HG03520 (cell line): ENCODE measurements around the gene AGXT.

ENCODE experiments used
- ATAC-seq: cut with Tn5 transposase; IDR thresholded peaks from one replicate; pipeline ENCODE4 v1.9.1; 2021; ENCODE audit warnings: mild to moderate bottlenecking, moderate library complexity; ENCODE audit not compliant: unreplicated experiment

AGXT gene

DNA sequence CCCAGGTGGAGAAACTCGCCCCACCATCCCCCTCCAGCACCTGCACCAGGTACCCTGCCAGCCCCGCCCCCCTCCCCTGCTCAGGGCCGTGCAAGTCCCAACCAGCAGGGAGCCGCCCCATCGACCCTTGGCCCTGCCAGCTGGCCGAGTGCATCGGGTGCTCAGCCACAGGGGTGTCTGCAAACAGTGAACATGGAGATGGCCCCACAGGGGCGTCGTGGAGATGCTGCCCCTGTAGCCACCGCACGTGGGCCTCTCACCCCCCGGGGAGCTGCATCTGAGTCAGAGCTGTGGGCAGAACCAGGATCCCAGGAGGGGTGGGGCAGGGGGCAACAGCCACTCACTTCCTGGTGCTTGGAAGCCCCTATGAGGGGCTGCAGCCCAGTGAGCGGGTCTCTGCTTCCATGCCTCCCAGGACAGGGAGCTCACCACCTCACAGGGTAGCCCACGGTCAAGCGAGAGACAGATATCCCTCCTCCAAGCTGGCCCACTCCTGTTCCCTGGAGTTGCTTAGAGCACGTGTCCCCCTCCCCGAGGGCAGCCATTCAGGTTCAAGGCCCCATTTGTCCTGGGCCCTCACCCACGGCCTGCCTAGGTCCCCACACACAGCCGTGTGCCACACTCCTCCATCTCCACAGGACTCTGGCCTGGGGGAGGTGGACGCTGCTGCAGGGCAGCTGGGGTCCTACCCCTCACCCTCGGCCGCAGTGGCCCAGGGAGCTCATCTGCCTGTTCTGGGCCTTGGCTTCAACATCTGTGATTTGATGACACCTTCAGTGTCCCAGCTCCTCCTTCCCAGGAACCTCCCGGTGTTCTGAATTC lies 28.5 kb downstream of the AGXT start:
- ATAC-seq: no peak

DNA sequence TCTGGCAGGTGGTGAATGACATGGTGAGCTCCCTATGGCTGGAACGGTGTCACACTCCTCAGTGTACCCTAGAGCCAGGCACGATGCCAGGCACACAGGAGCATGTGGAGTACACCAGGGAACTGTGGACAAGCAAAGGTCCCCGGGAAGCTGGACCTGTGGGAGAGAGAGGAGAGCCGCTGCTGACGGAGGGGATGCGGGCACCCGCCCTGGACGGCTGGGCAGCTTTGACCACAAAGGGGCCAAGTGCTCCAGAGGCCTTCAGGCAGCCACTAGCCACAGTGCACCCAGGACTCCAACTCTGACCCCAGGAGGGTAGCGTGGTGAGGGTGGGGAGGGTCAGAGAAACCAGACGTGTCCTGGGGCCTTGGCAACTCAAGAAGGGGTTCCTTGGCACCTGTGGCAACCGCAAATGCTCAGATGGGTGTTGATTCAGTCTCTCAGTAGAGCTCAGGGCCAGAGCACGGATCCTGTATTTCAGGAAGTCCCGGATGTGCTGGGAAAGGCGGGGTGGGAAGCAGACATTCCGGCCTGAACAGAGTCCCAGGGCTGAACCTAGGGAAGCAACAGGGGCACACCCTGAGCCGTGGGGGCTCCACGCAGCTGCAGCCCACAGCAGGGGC lies 29.6 kb downstream of the AGXT start:
- no peak for ATAC-seq

DNA sequence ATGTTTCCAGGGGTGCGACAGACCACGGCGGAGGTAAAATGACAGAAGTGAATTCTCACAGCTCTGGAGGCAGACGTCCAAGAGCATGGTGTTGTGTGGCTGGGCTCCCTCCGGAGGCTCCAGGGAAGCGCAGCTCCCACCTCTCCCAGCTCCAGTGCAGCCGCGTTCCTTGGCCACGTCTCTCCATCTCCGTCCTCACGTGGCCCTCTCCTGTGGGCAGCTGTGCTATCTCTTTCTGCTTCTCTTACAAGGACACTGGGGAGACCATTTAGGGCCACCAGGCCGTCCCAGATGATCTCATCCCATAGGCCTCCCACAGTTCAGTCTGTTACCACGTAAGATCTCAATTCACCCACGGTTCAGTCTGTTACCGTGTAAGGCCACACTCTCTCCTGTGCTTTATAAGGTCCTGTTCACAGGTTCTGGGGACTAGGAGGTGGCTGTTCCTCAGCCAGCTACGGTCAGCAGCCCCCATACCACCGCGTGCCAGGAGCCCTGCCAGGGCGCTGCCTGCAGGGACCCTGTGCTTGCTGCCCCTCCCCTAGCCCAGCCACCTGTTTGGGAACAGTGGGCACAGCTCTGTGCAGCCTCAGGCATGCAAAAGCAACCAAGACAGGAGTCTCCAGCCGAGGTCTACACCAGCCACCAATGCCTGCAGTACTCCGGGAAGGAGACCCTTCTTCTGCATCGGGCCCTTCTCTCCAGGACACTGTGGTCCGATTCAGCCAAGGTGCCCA lies 30.3 kb downstream of the AGXT start:
- no peak for ATAC-seq

DNA sequence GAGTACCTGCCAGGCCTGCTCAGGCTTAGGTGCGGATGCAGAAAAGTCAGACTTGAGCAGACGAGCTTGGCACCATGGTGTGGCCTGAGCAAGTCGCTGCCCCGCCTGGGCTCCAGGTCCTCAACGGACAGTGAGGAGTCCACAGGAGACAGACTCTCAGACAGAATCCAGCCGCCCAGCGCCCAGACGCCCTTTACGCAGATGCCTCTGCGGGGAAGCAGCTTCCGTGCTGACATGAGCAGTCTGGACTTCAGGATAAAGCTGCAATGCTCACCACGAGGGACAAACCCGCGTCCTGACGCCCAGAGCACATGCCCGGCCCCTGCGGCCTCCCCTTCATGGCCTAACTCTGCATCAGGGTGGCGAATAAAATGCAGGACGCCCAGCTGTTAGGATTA lies 30.8 kb downstream of the AGXT start:
- ATAC-seq: no peak

DNA sequence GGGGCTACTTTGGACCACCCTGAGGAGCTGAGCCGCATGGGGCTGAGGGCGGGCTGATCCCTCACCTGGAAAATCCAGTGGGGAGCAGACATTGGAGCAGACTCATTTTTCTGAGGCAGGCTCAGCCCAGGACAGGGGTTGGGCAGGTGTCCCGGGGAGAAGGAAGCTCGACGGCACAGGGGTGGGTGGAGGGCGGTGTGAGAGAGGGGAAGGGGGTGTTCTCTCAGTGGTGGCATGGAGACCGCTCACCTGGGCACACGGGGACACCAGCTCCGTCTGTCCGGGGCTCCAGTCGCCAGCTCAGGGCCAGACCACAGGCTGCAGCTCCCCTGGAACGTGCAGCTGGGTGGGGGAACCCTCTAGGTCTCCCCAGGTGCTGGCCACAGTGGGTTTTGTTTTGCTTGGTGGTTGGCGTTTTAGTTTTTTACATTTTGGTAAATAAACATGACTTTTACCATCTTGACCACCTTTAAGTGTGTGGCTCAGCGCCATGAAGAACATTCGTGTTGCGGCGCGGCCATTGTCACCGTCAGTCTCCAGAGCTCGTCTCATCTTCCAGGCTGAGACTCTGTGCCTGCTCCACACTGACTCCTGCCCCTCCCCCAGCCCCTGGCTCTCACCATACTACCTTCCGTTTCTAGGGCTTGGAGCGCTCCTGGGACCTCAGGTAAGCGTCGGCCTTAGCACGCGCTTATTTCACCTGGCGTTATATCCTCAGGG lies 31.7 kb downstream of the AGXT start:
- no peak for ATAC-seq

DNA sequence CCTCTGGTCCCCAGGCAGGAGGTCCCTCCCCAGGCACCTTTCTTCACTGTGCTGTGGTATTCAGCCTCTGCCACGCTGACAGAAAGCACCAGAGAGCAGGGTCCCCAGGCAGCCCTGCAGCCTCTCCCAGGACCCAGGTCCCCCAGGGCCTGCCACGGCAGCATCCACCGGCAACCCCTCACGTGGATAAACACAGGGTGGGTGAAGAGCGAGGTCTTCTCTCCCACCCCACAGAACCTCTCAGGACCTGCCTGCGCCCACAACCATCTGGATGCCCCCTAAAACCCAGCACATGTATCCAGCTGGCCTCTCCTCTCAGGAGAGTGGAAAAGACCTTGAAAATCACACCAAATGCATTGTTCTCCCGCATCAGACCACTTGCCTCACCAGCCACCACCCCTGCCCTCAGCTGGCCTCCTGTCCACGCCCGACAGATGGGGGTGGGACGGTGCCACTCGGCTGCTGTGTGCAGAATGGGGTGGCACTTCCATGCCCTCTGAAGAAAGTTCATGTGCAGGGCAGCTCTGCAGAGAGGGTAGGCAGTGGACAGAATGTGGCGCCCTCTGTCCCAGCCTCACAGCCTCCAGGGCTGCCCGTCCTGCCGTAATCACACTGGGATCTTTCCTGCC lies 33.5 kb downstream of the AGXT start:
- no peak for ATAC-seq

DNA sequence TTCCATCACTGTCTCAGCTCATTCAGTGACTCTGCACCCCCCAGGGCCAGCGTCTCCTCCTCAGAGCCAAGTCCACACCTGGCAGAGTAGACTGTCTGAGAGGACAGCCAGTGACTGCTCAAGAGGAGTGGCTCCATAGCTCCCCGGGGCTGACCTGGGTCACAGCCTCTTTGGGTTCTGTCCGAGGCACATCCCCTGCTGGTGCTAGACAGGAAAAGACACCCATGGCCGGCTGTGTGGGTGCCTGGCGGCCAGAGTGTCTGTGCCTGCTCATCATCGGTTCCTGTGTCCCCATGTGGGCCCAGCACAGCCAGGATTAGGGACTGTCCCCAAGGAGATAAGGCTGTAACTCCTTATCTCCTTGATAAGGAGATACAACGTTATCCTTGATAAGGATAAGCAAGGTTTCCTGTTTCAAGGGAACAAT lies 34.0 kb downstream of the AGXT start:
- ATAC-seq: no peak

DNA sequence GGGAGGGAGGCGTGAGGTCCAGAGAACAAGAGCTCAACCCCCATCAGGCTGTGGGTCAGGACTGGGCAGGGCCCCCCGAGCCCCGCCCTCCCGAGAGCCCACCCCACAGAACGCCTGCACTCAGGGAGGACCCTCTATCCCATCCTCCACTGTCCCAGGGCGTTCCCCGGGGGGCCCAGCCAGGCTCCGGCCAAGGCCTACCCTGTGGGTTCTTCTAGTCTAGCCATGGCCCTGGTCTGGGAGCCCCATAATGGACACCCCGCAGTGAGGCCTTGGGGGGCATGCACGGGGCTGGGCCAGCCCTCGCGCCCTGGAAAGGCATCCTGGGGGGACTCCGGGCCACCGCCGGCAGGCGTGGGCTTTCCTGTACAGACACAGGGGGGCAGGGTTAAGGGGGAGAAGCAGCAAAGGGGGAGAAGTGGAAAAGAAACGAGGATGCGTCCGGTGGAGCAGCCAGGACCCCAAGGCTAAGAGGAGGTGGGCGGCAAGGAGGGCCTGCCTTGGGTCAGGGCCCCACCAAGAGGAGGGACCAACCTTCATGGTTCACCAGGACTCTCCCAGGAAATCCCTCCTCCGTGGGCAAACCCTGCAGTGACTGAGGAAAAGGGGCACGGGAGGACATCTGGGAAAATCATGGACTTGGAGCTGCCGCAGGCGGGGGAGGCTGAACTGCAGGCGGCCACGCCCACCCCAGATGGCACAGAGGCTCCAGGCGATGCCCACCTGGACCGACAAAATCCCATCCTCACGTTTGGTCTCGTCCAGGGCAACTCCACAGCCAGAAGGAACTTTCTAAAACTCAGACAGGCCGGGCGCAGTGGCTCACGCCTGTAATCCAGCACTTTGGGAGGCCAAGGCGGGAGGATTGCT lies 34.8 kb downstream of the AGXT start:
- no peak for ATAC-seq

DNA sequence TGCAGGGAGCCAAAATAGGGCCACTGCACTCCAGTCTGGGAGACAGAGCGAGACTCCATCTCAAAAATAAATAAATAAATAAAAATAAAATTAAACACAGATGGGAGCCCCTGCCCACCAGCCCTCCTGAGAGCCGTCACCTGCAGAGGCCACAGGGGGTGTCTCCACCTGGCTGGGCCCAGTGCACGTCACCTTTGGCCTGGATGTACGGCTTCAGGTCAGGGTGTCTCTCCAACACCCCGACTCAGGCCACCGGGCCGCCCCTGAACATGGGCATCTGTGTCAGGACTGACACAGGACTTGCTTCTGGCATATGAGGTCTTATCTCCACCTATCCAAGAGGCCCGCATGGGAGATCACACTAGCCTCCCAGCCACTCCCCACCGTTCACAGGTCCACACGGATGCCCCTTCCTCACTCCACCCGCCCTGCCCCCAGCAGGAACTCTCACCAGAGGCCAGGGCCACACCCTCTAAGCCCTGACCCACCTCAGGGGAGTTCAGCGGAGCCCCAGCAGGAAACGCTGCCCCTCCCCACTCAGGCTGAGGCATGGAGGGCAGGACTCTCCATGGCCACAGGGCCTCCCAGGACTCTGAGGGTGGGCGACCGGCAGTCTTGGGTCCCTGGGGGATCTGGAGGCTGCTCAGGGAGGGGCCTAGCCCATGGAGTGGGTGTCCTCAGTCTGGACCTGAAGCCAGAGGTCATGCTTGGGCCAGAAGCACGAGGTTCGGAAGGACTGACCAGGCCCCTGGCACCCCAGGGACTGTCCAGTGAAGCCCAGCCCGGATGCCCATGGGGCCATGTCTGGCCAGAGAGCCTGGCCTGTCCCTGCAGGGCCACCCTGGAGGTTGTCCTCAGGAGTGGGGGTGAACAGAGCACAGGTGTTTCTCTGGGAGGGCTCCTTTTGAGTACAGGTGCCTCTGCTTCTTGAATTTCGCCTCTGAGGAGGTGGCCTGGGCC lies 35.9 kb downstream of the AGXT start:
- no peak for ATAC-seq

DNA sequence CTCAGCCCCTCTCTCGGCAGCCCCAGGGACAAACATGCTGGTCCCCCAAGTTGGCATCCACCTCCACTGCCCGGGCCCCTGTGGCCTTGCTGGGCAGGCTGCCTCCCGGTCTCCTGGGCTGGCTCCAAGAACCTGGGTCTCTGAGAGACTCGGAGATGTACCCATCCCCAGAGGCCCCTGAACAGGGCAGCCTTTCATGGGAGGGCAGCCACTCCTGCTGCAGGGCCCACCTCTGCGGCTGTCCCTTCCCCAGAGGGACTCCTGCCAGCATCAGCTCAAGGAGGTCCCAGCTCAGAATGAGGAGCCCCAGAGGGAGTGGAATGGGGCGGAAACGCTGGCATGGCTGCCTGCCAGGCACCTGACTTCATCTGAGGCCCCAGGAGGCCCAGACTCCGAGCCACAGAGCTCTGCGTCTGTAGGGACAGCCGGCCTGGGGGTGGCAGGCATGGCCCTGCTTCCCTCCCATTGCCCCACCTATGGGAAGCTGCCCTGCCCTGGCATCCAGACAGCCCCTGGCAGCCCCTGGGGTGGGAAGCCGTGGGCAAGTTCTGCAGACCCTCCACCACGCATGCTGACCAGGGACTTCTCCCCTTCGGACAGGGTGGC lies 36.7 kb downstream of the AGXT start:
- no peak for ATAC-seq

DNA sequence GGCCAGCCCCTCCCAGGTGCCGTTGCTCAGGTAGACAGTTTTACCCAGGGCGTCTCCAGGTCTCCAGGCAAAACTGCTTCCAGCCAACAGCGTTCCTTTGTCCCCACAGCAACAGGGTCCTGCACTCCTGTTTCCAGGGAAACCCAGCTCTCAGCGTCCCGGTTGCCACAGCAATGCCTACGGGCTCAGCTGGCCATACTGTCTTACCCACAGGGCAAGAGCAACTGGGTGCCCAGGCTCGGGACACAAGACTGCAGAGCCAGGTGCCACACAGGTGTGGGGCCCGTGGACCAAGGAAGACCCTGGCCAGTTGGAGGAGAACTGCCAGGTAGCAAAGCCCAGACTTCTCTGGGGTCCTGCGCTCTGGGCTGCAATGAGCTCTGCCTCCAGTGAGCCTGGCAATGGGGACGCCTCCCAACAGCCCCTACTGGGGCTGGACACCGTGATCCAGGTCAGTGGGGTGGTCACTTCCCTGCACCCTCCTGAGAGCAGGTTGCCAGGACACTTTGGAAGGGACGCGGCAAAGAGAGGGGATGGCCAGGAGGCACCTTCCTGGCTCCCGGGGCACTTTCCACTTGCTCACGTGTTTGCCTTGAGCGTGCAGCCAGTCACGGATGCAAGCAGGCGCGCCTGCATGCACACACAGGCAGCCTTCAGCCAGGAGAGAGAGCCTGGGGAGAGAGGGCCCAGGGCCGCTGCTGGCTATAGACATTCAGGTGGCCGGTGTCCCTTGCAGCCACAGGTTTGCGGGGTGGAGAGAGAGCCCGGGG lies 37.7 kb downstream of the AGXT start, which contains the start of gene CROCC2:
CROCC2 (plus strand) TSS at position 196 of the 770 bp plus-strand sequence; CDS start at position 374, 178 bp downstream.
- no peak for ATAC-seq

DNA sequence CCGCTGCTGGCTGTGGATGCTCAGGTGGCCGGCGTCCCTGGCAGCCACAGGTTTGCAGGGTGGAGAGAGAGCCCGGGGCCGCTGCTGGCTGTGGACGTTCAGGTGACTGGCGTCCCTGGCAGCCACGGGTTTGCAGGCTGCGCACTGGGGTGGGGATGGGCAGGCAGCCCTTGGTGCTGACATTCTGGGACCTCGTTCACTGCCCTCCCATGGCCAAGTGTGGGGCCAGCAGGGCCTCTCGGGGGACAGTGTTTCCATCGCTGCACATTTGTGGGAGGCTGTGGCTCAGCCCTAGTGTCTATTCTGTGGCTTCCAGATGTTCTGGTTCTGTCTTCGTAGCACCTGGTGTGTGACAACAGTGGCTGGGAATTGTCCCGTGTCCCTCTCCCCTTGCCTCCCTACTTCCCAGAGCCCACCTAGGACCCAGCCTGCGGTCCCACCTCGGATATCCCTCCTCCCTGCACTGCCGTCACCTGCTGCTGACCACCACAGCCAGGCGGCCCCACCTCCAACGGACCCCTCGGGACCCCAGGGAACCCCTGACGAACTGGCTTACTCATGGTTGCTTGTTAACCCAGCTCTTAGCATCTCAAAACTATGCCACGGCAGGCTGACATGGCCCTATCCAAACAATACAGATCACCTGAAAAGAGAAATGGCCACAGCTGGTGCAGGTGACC lies 38.4 kb downstream of the AGXT start:
- no peak for ATAC-seq

DNA sequence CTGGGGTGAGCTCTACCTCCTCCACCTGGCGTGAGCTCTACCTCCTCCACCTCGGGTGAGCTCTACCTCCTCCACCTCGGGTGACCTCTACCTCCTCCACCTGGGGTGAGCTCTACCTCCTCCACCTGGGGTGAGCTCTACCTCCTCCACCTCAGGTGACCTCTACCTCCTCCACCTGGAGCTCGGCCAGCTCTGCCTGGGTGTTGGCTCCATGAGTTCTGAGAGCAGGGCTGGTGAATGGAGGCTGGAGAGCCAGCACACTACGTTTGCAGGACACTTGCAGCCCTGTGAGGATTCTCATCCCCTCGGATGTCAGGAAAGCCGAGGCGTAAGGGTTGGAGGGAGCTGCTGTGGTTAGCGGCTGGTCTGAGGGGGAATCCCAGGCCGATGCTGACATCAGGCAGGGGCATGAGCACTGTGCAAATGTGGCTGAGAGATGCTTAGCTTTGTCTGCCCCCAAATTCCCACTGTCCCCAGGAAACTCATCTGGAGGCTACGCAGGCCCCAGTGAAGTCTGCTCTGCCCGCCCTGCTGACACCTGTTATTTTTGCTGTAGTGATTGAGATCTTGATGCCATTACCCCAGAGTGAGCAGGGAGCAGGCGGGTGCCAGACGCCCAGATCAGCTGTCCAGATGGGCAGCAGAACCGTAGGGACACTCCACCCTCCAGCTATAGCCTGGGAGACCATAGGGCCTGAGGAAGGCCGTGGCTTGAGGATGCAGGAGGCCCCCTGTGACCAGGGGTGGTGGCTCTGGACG lies 40.8 kb downstream of the AGXT start:
- ATAC-seq: no peak

DNA sequence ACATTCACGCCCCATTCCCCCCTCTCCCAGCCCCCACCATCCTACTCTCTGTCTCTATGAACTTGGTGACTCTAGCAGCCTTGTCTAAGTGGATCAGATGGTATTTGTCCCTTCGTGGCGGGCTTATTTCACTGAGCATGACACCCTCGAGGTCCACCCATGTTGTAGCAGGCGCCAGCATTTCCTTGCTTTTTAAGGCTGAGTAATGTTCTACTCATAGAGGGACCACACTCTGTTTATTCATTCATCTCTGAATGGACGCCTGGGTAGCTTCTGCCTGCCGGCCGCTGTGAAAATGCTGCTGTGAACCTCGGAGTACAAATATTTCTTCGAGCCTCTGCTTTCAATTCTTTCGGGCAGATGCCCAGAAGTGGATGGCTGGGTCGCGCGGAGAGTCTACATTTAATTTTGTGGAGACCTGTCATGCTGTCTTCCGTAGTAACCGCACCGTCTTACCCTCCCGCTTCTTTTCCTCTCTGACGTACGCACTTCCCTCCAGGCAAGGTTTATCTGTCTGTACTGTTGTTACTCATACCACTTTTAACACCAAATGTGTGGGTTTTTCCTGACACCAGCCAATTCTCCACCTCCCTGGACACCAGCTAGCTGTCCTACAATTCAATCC lies 43.1 kb downstream of the AGXT start:
- no peak for ATAC-seq
